HuH-7 (cell line): ENCODE measurements around the gene GAK.

Source experiments
- DNase-seq: peaks from one replicate; pipeline ENCODE4 v3.0.0; 2011; ENCODE audit warnings: low spot score

The GAK gene

DNA sequence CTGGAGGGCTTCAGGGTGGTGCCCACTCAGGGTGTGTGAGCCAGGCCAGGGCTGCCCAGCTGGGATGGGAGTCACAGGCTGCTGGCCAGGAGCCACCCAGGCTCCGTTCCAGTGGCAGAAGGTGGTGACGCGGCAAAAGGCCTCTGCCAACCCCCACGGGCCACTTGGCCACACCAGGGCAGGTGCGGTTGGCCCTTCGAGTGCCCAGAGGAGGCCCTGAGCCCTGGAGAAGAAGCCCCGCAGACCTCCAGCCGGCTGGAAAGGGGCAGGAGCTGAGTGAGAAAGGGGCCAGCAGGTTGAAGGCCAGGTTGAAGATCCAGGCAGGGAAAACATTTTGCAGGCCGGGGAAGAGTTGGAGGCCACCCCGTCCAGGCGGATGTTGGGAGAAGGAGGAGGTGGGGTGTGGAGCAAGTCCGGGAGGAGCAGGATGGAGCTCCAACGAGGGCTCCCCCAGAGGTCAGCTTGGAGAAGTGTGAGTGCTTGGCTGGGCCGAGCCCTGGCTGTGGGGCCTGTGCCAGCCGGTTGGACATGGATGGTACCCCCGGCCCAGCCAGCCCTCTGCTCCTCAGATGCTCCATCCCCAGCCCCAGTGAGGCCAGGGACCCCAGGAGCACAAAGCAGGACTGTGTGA is 103.4 kb downstream of the GAK start:
- peak; percentile 64 for DNase-seq

DNA sequence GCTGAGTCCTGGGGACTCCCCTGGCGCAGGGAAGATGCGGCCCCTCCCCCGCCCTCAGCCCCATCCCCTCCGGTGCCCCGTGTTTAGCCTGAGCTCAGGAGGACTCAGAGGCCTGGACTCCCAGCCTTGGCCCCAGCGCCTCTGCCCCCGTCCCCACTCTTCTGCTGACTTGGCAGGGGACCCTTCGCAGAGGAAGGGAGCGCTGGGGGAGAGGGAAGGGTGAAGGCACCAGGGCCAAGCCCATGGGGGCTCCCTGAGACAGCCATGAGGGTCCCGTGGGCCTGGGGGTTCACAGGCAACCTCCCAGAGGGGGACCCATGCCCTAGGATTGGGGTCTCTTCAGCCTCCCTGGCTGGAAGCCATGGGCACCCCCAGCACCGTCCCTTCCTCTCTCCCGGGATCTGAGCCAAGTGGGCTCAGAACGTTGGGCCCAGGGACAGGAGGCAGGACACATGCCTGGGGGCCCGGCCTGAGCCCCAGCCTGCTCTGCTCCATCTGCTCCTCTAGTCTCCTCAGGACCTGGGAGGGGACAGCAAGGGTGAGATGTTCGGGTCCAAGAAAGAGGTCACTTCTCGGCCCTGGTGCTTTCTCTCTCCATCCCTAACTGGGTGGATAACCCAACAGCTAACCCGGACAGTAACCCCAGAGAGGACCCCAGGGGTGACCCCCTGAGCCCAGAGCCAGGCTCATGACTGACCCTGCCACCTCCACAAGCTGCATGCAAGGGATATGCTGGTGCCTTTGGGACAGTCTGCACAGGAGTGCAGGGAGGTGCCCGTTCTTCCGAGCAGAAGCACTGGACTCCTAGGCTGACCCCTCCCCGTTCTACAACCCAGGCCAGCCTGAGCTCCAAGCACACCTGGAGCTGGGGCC is 104.7 kb downstream of the GAK start:
- peak; percentile 53 for DNase-seq

- peak; percentile 60 for DNase-seq
Measured at GRCh38 chr4:826508-827208, 105.5 kb downstream of the GAK start.

DNA sequence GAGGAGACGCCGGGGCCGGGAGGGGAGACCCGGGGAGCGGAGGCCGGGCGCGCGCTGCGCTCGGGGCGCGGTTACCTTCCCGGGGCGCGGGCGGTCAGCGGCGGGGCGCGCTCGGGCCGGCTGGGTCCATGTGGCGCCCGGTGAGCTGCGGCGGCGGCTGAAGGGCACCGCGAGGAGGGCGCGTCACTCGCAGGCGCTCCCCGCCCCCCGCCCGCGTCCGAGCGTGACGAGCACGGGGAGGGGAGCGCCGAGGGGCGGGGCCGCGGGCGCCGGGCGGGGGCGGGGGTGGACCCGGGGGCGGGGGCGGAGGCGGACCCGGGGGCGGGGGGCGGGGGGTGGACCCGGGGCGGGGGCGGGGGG is 106.2 kb downstream of the GAK start, which contains the start of gene CPLX1:
Gene CPLX1 (minus strand): TSS at position 159 of the 360 bp plus-strand sequence. CDS start 1,607 bp downstream, outside the sequence.
- DNase-seq, result peak; percentile 87

DNA sequence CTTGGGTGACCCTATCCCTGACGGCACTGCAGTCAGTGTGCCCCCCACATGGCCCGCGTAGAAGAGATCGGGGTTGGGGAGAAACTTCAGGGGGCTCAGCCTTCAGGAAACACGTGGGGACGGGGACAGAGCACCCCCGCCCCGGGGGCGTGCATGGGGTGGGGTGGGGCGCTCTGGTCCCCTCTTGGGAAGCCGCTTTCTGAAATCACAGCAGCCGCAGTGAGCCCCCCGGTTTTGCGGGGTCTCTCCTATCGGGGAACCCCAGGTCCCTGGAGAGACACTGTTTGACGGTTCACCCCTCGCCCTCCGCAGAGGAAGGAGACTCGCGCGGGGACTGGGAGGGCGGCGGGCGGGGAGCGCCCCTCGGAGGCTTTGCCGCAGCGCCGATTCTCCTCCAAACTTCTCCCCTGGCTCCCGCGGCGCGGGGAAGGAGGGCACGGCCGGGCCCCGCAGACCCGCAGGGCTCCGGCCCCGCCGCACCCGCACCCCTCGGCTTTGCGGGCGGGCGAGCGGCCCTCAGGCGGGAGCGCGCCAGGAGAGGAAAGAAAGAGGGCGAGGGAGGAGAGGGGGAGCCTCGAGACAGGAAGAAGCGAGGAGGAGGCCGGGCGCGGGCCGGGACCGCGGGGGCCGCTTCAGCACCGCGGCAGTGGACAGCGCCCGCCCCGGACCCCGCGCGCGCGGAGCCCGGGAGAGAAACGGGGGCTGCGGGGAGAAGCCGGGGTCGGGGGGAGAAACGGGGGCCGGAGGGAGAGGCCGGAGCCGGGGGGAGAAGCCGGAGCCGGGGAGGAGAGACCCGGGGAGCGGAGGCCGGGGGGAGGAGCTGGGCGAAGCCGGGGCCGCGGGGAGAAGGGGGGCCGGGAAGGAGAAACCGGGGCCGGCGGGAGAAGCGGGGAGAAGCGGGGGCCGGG is 106.8 kb downstream of the GAK start:
- peak; percentile 74 for DNase-seq

DNA sequence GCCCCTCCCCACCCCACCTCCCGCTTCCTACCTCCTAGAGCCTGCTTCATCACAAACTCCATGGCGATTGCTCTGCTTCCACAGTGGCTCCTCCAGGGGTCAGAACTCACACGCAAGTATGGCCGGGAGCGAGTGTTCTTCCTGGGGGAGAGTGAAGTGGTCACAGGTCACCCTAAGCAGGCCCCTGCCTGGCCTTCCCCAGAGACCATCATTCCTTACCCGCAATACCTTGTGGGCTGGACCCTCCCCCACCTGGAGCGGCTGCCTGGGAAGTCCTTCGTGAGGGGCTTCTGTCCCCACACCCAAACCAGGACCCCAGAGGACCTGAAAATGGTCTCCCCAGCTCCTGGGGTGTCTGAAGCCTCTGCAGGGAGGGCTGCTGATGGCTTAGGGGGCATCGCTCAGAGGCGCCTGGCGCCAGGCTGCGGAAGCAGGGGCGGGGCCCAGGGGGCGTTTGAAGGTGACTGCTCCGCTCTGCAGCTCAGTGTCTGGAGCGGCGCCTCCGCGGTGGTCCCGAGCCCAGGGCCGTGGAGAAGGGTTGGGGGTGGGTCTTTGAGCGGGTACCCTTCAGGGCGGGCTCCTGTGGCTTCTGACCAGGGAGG is 107.6 kb downstream of the GAK start:
- no peak for DNase-seq

- DNase-seq, result no peak
Measured at GRCh38 chr4:823761-824460, 108.2 kb downstream of the GAK start.

GRCh38 chr4:823176-823760 is 108.8 kb downstream of the GAK start:
- no peak for DNase-seq

DNA sequence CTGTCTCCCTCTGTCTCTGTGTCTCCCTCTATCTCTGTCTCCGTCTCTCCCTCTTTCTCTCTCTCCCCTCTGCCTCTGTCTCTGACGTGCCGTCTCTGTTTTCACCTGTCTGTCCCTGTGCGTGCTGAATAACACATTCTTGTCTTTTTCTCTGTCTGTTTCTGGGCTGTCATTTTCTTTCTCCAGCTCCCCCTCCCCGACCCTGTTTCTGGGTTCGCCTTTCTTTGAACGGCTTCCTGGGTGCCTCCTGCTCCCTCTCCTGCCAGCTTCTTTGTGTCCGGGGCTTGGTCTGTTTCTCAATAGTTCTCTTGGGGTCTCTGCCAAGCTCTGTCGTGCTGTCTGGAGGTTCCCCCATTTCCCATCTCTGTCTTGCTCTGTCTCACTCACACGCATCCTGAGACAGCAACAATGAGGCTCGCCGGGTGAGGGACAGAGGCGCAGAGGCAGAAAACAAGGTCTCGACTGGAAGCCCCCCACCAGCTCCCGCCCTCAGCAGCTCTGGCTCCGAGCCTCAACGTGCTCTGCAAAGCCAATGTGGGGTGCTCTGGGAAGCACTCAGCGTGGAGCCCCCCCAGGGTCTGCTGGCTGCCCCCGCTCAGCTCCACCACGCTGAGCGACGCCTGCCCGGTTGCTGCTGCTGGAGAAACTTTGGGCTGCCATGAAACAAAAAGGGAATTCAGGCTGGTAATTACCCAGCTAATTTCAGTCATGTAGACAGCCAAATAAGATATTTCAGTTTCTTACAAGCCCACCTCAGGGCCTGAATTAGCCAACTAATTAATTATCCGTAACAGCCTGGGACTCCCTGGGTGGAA is 109.5 kb downstream of the GAK start:
- DNase-seq, result no peak

DNA sequence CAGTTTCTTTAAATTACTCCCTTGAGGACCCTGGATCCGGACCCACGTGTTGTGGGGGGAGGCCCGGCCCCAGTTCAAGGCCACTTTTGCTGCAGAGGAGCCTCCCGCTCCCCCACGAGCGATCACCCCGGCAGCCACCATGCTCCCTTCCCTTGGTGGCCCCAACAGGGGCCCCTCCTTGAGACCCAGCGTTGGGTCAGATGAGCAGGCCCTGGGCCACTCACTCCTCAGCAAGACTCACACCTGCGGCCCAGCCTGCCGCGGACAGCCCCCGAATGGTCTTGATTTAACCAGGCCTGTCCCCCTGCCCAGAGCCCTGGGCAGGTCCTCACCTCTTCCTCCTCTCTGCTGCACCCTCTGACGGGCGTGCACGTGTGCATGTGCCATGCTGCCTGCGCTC is 110.5 kb downstream of the GAK start:
- DNase-seq, result no peak

DNA sequence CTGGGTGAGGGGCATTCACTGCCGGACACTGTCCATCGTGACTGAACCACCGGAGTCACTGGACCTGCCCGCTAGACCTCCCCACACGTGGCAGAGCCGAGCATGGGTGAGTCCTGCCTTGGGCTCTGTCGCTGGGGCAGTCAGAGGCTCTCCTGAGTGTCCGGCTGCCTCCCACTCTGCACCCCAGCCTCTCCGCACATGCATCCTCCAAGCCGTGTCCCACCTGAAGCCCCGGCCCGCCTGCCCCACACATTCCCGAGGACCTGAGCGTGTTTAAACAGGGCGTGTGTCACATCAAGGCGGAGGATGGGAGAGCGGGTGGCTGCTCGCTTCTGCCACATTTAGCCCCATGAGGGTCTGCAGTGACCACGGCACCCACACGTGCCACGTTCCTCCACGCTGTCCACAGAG is 110.9 kb downstream of the GAK start:
- no peak for DNase-seq

GRCh38 chr4:820230-821172 is 111.6 kb downstream of the GAK start:
- no peak for DNase-seq

DNA sequence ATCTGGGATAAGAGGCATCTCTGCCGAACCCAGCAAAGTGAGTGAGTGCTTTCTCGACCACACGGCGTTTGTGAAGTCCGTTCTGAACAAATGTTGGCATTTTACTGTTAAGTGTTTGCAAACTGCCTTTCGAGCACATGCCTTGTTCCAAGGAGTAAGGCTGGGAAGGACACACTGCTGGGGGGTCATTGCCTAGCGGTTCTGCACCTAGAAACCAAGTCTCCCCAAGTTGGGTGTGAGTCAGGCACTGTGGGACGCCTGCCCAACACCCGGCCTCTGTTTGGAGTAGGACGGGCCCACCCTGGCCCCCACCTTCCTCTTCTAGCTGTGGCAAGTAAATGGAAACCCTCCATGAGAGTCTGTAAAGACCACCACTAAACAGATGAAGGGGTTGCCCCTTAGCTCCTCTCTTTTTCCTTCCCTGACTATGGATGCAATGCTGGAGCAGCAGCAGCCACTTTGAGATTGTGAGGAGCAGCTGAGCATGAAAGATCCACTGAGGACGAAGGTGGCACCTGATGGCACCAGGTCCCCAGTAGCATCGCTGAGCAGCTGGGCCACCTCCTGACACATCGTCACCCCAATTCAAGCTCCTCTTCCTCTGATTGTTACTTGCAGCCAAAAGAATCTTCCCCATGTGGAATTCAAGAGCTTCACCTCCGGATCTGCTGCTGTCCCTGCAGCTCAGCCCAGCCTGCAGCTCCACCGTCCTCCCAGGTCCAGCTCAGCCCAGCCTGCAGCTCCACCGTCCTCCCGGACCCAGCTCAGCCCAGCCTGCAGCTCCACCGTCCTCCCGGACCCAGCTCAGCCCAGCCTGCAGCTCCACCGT is 112.5 kb downstream of the GAK start:
- DNase-seq, result no peak

GRCh38 chr4:818106-818921 is 113.8 kb downstream of the GAK start:
- no peak for DNase-seq

DNA sequence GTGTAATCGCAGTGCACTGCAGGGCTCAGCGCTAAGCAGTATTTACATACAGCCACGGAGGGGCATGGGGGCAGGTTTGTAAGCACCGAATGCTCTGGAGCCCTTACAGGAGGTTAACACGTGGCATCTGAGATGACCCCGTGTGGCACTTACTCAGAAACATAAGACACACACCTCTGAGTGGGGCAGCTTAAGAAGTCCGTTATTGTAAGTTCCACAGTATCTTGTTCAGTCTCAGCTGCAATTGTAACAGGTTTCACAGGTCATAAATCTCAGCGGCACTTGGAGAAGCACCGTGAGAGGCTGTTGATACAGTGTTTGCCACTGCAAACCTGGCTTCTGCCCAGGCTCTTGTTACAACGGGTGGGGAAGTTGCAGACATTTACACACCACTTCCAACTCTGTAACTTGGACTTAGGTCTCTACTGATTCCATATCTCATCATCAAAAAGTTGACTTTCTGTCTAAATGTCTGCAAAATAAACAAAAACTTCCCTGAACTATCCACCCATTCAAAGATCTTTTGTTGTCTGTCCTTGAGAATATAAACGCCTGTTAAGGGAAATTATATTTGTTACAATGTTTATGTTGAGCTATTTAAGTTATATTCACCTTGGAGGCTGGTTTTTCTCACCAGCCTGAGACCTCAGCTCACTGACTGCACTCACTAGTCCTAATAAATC is 116.5 kb downstream of the GAK start:
- DNase-seq, result peak; percentile 89

DNA sequence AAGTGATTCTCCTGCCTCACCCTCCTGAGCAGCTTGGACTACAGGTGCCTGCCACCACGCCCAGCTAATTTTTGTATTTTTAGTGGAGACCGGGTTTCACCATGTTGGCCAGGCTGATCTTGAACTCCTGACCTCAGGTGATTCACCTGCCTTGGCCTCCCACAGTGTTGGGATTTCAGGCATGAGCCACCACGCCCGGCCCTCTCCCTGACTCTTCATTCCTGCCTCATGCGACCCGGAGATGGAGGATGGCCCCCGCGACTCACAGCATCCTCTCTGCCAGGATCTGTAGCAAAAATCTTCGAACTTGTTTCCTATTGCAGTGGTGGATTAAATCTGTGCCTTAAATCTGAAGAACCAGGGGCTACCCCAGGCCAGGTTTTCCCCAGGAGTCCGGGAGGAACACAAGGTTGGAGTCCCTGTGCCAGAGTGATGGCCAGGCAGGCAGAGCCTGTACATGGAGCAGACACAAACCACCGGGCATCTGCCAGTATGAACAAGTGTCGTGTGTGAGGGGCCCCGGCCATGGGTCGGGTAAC is 117.7 kb downstream of the GAK start:
- no peak for DNase-seq
